Neural cell (in vitro differentiated cells): ENCODE data around the gene GRID1. TPM values are rescaled to one million over a fixed set of nuclear protein-coding genes. Genes with fewer than 3 reads are reported as not detected.

Experiments
- H2AFZ ChIP-seq: fragments of 200-600, 300-800 bp; sonication (generic), shearing (Covaris generic); 2 replicates; pipeline ENCODE4 v1.6.0; 2014; ENCODE audit warnings: low read depth, mild to moderate bottlenecking, antibody characterized with exemption, low read length, moderate library complexity
- H3F3A ChIP-seq: fragments of 200-600 bp; shearing (Covaris generic); 2 replicates; pipeline ENCODE4 v1.6.1; 2016; ENCODE audit warnings: mild to moderate bottlenecking, moderate library complexity, mixed read lengths, antibody characterized with exemption, low read length; ENCODE audit not compliant: insufficient read depth, poor library complexity, severe bottlenecking
- H3K27ac ChIP-seq: fragments of 200-600, 300-800 bp; sonication (generic), shearing (Covaris generic); 2 replicates; pipeline ENCODE4 v1.5.1; 2014; ENCODE audit warnings: mild to moderate bottlenecking, low read length, moderate library complexity
- H3K27me3 ChIP-seq: fragments of 300-800, 200-600 bp; sonication (generic), shearing (Covaris generic); 2 replicates; pipeline ENCODE4 v1.6.0; 2014; ENCODE audit warnings: mild to moderate bottlenecking, low read depth, low read length, moderate library complexity; ENCODE audit not compliant: insufficient read depth
- H3K36me3 ChIP-seq: fragments of 300-800, 200-600 bp; sonication (generic), shearing (Covaris generic); 2 replicates; pipeline ENCODE4 v1.5.1; 2014; ENCODE audit warnings: mild to moderate bottlenecking, antibody characterized with exemption, low read length, moderate library complexity; ENCODE audit not compliant: insufficient read depth
- H3K4me2 ChIP-seq: fragments of 300-800, 200-600 bp; sonication (generic), shearing (Covaris generic); 2 replicates; pipeline ENCODE4 v1.6.0; 2014; ENCODE audit warnings: mild to moderate bottlenecking, low read length
- H3K4me3 ChIP-seq: fragments of 300-800, 200-600 bp; sonication (generic), shearing (Covaris generic); 2 replicates; pipeline ENCODE4 v1.5.1; 2014; ENCODE audit warnings: mild to moderate bottlenecking, low read length, moderate library complexity
- H3K79me2 ChIP-seq: fragments of 200-600 bp; shearing (Covaris generic); replicated peaks from 2 replicates; pipeline ENCODE4 v1.6.0; 2014; ENCODE audit warnings: mild to moderate bottlenecking, low read length, moderate library complexity; ENCODE audit not compliant: insufficient read depth
- H3K9ac ChIP-seq: fragments of 300-800, 200-600 bp; sonication (generic), shearing (Covaris generic); 2 replicates; pipeline ENCODE4 v1.6.1; 2016; ENCODE audit warnings: mild to moderate bottlenecking, low read length, mixed read lengths
- H3K9me2 ChIP-seq: fragments of 200-600 bp; shearing (Covaris generic); 2 replicates; pipeline ENCODE4 v1.6.1; 2016; ENCODE audit warnings: mild to moderate bottlenecking, low read length, mixed read lengths; ENCODE audit not compliant: insufficient read depth
- H3K9me3 ChIP-seq: fragments of 200-600, 300-800 bp; sonication (generic), shearing (Covaris generic); 2 replicates; pipeline ENCODE4 v1.6.1; 2016; ENCODE audit warnings: mild to moderate bottlenecking, mixed run types, low read length, moderate library complexity, mixed read lengths
- H4K20me1 ChIP-seq: fragments of 200-600 bp; shearing (Covaris generic); 2 replicates; pipeline ENCODE4 v1.6.1; 2016; ENCODE audit warnings: mild to moderate bottlenecking, mixed run types; ENCODE audit not compliant: insufficient read depth
- CTCF ChIP-seq: fragments of 450-650 bp; IDR thresholded peaks from 2 replicates; pipeline ENCODE4 v1.5.1; 2014; ENCODE audit warnings: antibody characterized with exemption, mild to moderate bottlenecking, moderate library complexity; ENCODE audit not compliant: poor library complexity, severe bottlenecking
- EP300 ChIP-seq: fragments of 450-650 bp; conservative IDR thresholded peaks from 2 replicates; pipeline ENCODE4 v1.6.1; 2014; ENCODE audit warnings: antibody characterized with exemption, mild to moderate bottlenecking, moderate library complexity; ENCODE audit not compliant: poor library complexity, severe bottlenecking
- EZH2 ChIP-seq: fragments of 200-600, 300-800 bp; shearing (Covaris generic), sonication (generic); IDR thresholded peaks from 2 replicates; pipeline ENCODE4 v1.6.1; 2014; ENCODE audit warnings: antibody characterized with exemption, low read length, borderline replicate concordance, mild to moderate bottlenecking; ENCODE audit not compliant: insufficient read depth, poor library complexity, severe bottlenecking
- MXI1 ChIP-seq: fragments of 450-650 bp; conservative IDR thresholded peaks from 2 replicates; pipeline ENCODE4 v1.6.1; 2014; ENCODE audit warnings: antibody characterized with exemption, mild to moderate bottlenecking; ENCODE audit not compliant: poor library complexity, severe bottlenecking
- POLR2AphosphoS5 ChIP-seq: IDR thresholded peaks from 2 replicates; pipeline ENCODE4 v1.6.1; 2012
- RAD21 ChIP-seq: fragments of 450-650 bp; conservative IDR thresholded peaks from 2 replicates; pipeline ENCODE4 v1.6.1; 2014; ENCODE audit warnings: antibody characterized with exemption, mild to moderate bottlenecking, moderate library complexity
- REST ChIP-seq: IDR thresholded peaks from 2 replicates; pipeline ENCODE4 v1.6.1; 2012; ENCODE audit warnings: borderline replicate concordance
- SMC3 ChIP-seq: fragments of 450-650 bp; conservative IDR thresholded peaks from 2 replicates; pipeline ENCODE4 v1.6.1; 2014; ENCODE audit warnings: antibody characterized with exemption, mild to moderate bottlenecking, moderate library complexity; ENCODE audit not compliant: poor library complexity
- TAF1 ChIP-seq: IDR thresholded peaks from 2 replicates; pipeline ENCODE4 v1.6.1; 2012; ENCODE audit warnings: low read depth
- polyA plus RNA-seq: library from polyadenylated mRNA; depleted of rRNA; stranded (reverse); fragments of >200 nt; gene quantifications from 2 replicates; pipeline ENCODE4 v1.2.3, GENCODE V29; 2014

Gene GRID1
- polyA plus RNA-seq, 1 donor from 2014 or later = 7.3 TPM

GRCh38 chr10:86264481-86265231 lies 101.9 kb downstream of the GRID1 start:
- H4K20me1 ChIP-seq = no peaks in the 10 kb centered on the region
- peak overlapping the region; percentile 77 for H3K27ac ChIP-seq

GRCh38 chr10:86263907-86264306 lies 102.7 kb downstream of the GRID1 start:
- H3F3A ChIP-seq = no peaks in the 10 kb centered on the region
- no peaks in the 10 kb centered on the region for H3K9me3 ChIP-seq
- no peak overlapping the region for H3K9ac ChIP-seq
- no peaks in the 10 kb centered on the region for H3K79me2 ChIP-seq
- H3K27ac ChIP-seq = no peak overlapping the region
- H3K4me3 ChIP-seq = no peak overlapping the region
- no peaks in the 10 kb centered on the region for H3K9me2 ChIP-seq
- no peaks in the 10 kb centered on the region for H3K27me3 ChIP-seq
- H4K20me1 ChIP-seq = no peaks in the 10 kb centered on the region
- H2AFZ ChIP-seq = no peak overlapping the region
- no peak for TF ChIP-seq SMC3
- TF ChIP-seq EZH2 = no peak
- no peak for TF ChIP-seq RAD21
- H3K36me3 ChIP-seq = no peaks in the 10 kb centered on the region
- no peak overlapping the region for H3K4me2 ChIP-seq

More at GRCh38 chr10:86264481-86265231, 101.9 kb downstream of the GRID1 start:
- no peak overlapping the region for H3K4me2 ChIP-seq
- no peak overlapping the region for H3K4me3 ChIP-seq
- no peaks in the 10 kb centered on the region for H3K36me3 ChIP-seq
- no peaks in the 10 kb centered on the region for H3F3A ChIP-seq
- H2AFZ ChIP-seq = no peak overlapping the region
- no peaks in the 10 kb centered on the region for H3K79me2 ChIP-seq
- no peaks in the 10 kb centered on the region for H3K9me3 ChIP-seq
- H3K9ac ChIP-seq = peak overlapping the region; percentile 24
- TF ChIP-seq RAD21 = no peak
- no peak for TF ChIP-seq TAF1
- TF ChIP-seq EZH2 = no peak
- no peak for TF ChIP-seq POLR2AphosphoS5
- TF ChIP-seq REST = no peak
- no peak for TF ChIP-seq EP300
- no peak for TF ChIP-seq CTCF
- no peak for TF ChIP-seq MXI1
- no peak for TF ChIP-seq SMC3
- H3K9me2 ChIP-seq = no peaks in the 10 kb centered on the region
- no peaks in the 10 kb centered on the region for H3K27me3 ChIP-seq
